Dedifferentiated amniotic fluid mesenchymal stem cell (primary cell): ENCODE results near the gene ARHGEF26.

Experiments used
- DNase-seq: peaks from one replicate; pipeline ENCODE4 v3.0.0-alpha.2; 2016; ENCODE audit errors: extremely low spot score

The ARHGEF26 gene

DNA sequence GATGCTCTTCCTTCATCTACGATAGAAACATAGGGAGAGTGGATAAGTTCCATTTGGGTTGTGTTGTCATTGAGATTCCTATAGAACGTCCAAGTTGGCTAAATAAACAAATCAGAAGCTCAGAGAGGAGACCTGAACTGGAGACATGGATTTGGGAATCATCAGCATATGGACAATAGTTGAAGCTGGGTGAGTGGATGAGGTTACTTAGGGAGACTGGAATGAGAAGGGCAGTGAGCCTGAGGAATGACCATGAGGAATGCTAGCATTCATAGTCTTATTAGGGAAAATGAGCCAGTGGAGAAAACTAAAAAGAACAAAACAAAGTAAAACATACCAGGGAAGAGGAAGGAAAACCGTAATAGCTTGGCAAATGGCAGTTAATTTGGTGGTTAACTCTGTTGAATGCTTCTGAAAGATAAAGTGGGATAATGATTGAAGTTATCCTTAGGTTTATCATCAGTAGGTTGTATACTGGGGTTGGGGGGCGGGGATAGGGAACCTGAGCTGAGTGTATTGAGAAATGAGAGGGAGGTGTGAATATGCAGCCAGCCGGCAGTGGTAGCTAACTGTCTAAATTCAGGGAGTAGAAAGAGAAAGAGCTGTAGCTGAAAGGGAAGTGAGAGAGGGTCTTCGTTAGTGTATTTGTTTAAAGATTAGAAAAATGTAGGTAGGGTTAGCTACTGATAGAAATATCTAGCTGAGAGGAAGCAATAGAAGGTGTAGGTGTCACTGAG is 74.6 kb downstream of the ARHGEF26 start:
- DNase-seq, result no peak

DNA sequence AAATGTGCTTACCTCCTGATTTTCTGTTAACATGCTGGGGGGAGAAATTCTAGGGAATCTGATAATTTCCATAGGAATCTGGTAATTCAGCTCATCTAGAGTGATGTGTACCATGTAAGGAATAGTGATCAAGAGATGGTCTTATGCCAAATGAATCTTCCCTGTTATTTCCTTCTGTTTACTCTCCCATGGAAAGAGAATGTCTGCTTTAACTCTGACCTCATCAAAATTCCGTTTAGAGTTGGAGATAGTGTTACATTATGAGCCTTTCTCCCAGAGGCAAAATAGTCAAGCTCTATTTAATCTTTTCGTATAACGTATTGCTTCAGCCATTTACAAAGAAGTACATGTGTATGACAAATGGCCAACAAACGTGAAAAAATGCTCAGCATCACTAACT is 76.6 kb downstream of the ARHGEF26 start:
- no peak for DNase-seq

DNA sequence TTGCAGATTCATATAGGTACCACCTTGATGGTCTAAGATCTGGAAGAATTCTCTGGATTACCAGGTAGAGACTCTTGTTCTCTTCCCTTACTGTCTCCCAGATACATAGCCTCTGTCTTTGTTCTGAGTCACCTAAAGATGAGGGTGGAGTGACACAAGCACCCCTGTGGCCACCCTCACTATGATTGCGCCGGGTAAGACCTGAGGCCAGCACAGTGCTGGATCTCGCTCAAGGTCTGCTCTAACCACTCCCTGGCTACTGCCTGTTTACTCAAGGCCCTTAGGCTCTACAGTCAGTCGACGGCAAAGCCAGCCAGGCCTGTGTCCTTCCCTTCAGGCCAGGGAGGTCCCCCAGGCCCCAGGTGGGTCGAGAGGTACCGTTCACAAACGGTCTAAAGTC is 88.3 kb downstream of the ARHGEF26 start:
- no peak for DNase-seq

DNA sequence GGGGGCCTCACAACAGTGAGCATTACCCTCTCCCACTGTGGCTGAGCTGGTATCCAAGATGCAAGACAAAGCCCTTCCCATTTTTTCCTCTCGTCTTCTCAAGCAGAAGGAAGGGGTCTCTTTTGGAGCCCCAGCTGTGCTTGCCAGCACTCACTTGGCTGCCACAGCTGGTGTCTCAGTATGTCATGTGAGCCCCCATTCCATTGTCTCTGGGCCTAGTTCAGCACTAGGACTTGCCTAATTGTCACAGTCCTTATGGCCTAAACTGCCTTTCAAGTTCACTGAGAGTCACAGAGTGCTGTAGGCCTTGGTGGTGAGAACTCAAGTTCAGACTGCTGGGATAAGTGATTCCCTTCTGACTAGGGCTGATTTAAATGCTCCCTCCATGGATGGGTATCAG is 89.8 kb downstream of the ARHGEF26 start:
- DNase-seq, result no peak

DNA sequence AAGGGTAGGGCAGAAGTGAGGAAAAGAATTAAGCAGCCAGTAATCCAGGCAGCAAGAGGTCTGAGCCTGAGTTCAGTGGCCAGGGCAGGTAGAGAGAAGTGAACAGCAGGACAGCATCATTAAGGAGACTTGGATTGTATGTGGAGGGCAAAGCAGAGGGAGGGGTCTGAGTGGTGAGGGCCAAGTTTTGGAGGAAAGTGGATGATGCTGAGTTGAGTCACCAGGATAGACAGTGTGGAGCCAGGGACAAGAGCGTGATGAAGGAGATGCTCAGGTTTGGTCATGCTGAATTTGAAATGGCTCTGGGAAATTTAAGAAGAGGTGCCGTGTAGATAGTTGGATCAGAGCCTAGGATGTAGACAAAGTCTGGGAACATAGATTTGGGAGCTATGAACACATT is 93.1 kb downstream of the ARHGEF26 start:
- no peak for DNase-seq

DNA sequence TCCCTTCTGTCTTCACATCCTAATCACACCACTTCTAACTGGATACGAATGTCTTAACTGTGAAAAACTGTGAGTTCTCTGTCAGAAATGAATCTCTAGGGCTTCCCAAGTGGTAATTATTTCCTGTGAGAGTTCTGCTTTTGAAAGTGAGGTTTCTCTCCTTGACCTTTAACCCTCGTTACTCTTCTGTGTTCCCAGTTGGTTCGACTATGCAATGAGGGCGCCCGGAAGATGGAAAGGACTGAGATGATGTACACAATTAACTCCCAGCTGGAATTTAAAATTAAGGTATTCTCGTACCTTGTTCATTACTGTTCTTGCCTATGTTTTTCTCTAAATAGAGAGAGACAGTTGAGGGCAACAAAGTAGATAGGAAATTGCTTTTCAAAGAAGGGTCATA is 96.5 kb downstream of the ARHGEF26 start:
- no peak for DNase-seq

DNA sequence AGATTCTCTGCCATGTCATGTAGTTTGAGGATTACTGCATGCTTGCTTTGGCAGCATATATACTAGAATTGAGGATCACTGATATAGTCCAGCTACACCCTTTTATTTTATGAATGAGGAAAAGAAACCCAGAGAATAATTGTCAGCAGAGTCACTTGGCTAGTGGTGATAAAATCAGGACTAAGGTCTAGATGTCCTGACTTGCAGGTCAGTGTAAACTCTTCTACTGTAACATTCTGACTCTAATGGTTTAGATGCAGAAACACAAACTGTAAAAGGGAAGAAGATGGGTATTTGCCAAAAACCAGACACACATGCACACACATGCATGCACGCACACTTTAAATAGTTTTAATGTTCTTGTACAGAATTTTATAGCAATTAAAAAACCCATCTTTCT is 97.5 kb downstream of the ARHGEF26 start:
- no peak for DNase-seq

DNA sequence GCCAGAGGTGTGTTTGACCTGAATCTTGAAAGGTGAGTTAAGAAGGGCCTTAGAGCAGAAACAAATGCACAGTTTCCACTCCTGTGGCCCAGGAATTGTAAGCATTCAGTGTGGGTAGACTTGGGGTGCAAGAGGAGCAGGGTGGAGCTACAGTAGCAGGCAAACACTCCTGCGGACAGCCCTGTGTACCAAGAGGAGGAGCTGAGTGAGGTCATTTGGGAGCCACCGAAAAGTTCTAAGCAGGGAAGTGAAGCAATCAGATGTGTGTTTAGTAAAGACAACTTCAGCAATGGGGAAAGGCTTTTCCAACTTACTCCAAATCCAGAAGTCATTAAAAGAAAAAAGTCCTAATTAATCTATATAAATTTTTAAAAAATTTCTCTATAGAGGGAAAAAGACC is 99.3 kb downstream of the ARHGEF26 start:
- DNase-seq, result no peak

DNA sequence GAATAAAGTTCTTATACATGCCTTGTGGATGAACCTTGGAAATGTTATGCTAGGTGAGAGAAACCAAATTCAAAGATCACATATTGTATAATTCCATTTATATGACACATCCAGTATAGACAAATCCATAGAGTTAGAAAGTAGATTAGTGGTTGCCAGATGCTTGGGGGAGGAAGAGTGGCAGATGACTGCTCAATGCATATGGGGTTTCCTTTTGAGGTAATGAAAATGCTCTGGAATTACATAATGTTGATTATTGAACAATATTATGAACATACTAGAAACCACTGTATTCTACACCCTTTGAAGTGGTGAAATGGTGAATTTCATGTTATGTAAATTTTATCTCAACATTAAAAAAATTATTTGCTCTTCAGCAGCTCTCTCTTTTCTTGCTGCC is 102.3 kb downstream of the ARHGEF26 start:
- DNase-seq, result no peak

DNA sequence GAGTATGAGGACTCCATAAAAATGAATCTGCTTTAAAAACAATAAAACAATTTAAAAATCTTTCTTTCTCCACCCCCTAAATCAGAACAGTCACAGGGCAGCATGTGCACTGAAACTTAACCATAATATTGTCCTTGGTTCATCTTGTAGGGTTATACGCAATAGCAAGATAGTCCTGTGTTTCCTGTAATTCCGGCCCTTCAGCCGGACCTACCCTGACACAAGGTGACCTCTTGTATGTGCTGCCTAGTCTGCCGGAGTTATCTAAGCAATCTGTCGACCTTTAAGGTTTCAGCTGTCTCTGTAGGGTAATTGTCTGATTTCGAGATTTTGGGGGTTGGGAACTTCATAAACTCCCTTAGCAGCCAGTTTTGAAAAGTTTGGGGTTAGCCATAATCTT is 103.2 kb downstream of the ARHGEF26 start:
- no peak for DNase-seq

DNA sequence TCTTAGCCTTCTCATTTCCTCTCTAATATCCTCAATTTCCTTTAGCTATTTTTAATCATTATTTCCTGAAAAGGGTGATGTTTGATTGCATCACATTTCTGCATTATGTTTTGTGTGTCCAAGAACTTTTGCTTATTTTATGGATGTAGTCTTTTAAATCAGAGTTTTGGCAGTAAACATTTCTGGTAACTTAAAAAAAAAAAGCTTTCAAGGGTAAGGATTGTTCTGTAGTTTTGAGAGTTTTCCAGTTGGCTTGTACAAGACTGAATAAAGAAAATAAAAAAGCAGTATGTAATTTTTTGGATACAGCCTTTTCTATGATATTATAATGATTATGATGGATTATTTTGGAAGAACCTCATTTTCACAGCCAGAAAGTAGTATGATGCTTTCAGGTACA is 103.7 kb downstream of the ARHGEF26 start:
- DNase-seq, result no peak

DNA sequence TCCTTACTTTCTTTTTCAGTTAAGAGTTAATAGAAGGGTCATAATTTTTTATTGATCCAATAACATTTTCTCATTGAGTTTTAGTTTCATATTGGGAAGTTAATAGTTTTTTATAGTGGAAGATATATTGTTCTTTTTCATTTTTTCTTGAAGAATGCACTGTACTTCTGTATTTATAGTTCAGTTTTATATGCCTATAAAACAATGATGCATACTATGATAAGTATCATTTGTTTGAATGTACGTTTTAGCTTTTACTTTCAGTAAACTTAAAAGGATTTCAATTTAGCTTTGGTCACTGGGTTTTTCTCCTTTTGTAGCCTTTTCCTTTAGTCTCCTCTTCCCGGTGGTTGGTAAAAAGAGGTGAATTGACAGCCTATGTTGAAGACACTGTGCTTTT is 104.3 kb downstream of the ARHGEF26 start:
- DNase-seq, result no peak

DNA sequence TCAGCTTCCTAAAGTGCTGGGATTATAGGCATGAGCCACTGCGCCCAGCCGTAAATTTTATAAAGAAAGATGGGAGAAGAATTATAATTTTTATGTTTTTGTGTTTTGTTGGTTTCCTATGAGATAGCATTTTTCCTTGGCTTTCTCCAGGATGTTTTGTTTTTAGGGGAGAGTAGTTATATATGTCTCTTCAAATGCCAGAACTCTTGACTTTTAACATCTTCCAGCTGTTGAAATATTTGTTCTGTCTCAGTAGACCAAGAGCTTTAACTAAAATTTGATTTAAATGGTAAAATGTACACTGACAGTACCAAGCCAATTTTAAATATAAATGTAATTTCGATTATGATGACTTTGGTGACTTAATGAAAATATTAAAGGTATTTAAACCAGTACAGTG is 106.3 kb downstream of the ARHGEF26 start:
- no peak for DNase-seq

DNA sequence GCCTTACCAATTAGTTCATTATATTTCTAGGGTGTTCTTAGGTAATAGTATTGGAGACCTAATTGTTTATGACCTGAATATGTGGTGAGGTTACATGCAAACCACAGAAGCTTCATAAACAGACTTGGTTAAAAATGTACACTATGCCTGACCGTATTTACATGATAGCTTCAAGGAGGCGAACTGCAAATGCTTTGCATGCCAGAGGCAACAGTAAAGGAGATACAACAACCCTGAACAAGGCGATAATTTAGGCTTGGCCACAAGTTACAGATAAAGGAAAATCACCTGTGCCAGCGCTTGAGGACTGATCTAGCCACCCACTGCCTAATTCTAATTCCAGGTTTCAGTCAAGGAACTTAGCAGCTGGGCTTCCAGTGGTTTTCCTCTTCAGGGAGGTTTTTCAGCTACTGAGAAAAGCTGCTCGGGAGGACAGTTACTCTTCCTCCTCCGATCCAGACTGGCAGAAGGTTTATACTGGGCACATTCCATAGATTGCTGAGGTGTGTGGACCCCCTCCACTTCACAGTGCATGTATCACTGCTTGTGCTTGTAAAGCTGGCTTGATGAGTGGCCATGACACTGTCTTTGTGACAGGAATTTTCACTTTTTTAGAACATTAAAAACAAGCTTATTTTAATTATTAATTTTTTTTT is 107.5 kb downstream of the ARHGEF26 start:
- DNase-seq, result no peak

DNA sequence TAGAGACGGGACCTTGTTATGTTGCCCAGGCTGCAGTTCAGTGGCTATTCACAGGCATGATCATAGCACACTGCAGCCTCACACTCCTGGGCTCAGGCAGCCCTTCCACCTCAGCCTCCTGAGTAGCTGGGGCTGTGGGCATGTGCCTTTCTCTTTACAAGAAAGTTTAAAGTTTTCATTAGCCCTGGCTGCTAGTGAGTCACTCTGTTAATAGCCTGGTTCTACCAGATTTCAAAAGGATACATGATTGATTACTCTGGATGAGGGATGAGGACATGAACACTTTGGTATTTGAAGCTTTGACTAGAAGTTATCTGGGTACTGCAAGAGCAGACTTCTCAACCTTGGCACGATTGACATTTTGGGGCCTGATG is 108.0 kb downstream of the ARHGEF26 start:
- no peak for DNase-seq

DNA sequence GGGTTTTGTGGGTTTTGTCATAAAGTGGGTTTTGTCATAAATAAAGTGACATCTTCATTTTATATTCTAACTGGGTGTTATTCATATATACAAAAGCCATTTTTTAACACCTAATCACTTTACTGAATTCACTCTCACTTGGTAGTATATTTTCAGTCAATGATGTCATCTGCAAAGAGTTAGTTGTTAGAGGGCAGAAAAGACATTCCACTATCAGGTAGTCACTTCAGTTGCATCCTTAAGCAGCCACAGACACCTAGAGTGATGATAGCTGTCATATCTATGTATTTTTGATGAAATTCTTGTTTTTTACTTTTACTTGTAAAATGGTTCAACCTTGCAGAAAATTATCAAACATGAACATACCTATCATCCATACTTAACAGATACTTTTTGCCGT is 114.1 kb downstream of the ARHGEF26 start:
- DNase-seq, result no peak

DNA sequence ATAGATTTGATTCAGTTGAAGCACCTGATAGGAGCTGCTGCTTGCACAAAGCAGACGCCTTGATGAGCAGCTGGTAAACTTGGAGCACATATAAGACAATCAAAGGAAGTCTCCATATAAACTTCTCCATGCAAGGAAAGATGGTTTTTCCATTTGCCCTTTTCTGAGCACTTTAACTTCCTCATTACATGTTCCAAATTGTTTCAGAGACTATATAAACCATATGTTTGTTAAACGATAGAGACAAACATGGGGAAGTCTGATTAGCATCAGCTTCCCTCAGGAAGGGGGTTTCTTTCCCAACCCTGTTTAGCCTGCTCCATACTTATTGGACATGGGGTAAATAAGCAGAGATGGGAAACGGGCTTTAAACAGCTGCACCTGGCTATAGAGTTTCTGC is 115.1 kb downstream of the ARHGEF26 start:
- no peak for DNase-seq

DNA sequence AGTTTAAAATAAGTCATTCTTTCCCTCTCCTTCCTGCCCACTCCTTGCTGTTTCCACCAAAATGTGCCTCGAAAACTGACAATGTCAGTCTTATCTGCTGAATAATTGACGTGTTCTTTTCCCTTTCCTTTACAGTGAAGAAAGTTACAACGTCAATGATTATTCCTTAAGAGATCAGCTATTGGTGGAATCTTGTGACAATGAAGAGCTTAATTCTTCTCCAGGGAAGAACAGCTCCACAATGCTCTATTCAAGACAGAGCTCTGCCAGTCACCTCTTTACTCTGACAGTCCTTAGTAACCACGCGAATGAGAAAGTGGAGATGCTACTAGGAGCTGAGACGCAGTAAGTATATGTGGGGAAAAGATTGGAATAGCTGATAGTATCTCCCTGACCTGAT is 119.0 kb downstream of the ARHGEF26 start:
- DNase-seq, result no peak

DNA sequence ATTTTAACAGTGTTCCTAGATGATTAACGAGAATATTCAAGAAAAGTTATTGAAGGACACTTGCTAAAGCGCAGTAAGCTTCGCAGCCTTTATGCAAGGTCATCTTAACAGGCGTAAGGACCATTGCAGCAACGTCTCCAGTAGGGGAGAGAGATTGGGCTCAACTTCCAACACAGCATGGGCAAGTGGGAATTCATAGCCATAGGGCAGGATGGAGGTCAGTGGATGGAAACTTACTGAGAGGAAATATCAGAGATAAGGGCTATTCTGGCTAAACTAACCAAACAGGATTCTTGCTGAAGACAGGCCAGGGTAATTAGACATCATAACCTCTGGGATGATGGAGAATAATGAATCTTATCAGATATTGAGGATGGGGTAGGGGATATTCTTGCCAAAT is 120.3 kb downstream of the ARHGEF26 start:
- DNase-seq, result no peak

DNA sequence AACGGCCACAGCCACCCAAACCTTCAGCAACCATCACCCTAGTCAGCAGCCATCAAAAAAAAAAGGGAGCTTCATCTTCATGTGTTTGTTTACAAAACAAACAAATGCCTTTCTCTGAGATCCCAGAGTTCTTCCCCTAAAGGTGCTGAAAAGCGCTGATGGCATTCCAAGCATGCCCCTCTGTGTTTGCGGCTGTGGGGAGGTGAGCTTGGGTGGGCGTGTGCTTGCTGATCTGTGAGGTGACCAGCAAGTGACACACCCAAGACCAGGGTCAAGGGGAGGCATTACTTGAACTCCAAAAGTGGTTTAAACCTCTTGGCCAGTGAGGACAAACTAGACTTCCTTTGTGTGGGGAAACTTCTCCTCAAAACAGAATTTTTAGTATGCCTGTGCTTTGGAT is 121.6 kb downstream of the ARHGEF26 start:
- no peak for DNase-seq

DNA sequence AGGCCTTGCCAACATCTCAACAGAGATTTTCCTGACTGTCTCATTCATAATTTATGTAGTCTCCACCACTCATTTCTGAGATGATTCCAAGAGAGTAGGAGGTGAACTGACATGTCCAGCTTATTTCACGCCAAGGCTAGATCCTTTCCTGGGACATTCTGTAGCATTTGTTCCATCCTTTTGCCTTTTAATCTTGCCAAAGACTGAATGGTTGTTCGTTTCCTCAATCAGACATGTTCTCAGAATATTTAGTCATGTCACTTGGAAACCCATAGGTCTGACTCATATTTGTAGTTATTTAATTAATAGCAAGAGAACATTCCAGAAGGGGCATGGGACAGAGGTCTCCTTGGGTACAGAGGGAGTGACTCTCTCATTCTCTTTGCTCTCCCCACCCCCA is 122.2 kb downstream of the ARHGEF26 start:
- no peak for DNase-seq

DNA sequence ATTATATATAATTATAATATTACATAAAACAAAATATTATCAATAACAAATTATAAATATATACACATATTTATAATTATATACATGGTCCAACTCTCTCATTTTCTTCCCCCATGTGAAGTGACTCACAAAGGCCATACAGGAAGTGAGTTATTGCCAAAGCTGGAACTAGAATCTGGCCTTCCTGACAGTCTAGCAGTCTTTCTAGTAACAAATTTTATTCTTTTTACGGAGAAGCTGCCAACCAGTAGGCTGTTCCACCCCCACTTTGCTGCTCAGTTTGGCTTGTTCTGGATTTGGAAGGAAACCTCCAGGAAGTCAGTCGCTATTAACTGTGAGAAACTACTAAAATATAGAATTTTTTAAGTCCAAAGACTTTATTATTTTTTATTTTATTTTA is 123.5 kb downstream of the ARHGEF26 start:
- DNase-seq, result no peak

DNA sequence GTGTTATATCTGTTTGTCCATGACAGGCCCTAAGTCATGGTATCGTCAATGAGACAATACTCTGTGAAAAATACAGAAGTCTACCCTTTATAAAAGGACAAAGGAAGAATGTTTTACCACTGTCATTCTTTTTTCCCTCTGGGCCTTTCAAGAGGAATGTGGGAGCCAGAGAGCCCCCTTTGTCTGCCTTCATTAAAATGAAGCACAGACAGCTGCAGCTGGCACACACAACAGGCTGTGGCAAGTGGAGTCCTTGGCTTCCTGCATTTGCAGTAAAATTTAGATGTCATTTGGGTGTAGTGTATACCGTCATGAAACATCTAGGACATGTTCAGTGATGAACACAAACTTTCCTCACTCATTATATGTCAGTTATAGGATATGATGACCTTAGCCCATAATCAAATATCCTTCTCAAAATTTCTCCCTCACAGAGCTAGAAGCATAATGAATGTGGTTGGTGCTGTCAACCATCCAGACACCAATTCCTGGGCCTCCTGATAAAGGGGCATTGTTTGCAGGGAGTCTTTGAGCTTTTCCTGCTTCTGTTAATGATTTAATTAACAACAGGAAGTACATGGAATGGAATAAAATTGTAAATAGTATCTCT is 126.7 kb downstream of the ARHGEF26 start:
- no peak for DNase-seq

DNA sequence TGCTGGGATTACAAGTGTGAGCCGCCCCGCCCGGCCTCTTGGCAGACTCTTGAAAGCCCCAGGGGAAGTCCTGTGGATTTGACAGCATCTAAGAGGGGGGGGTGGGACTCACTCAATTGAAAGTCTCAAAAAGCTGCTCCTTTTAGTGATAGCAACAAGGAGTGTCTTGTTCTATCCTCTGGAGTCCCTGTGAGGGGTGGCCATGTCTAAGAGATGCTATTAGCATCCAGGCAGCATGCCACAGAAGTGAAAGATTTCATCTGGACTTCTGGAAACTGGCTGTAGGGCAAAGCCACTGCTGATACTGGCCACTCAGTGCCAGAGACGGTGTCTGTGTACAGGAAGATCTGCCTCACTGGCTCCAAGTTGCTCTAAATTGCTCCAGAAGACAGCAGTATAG is 129.1 kb downstream of the ARHGEF26 start:
- no peak for DNase-seq
